Activated CD4-positive, CD25-positive, alpha-beta regulatory T cell treated with anti-CD3 and anti-CD28 coated beads, Interleukin-2, amount 50 U/mL, for 24 hours (primary cell): Measurements from ENCODE around the gene FBXL19.
"Not testable (repeated sequence)": the region's sequence is repeated elsewhere in the genome, so short reads cannot be mapped to it uniquely, and the experiment has no call there.

ENCODE experiments used
- ATAC-seq, 2 donors: fragments of 150-1000 bp; cut with Tn5 transposase; one replicate each; pipeline ENCODE4 v1.10.0; 2021; ENCODE audit warnings: mild to moderate bottlenecking in 1 of 2, moderate library complexity in 1 of 2

FBXL19 gene

GRCh38 chr16:30923554-30924075, at the start of gene FBXL19:
Gene FBXL19, plus strand, starts transcription at chr16:30923572. Its CDS starts 2,183 bp downstream, at chr16:30925755.
- no peak for ATAC-seq

GRCh38 chr16:30874244-30874820, 49.0 kb upstream of the FBXL19 start:
- no peak for ATAC-seq

- ATAC-seq, result peak; percentile 88 to 89
These were observed 48.3 kb upstream of the FBXL19 start for GRCh38 chr16:30874821-30875717.

DNA sequence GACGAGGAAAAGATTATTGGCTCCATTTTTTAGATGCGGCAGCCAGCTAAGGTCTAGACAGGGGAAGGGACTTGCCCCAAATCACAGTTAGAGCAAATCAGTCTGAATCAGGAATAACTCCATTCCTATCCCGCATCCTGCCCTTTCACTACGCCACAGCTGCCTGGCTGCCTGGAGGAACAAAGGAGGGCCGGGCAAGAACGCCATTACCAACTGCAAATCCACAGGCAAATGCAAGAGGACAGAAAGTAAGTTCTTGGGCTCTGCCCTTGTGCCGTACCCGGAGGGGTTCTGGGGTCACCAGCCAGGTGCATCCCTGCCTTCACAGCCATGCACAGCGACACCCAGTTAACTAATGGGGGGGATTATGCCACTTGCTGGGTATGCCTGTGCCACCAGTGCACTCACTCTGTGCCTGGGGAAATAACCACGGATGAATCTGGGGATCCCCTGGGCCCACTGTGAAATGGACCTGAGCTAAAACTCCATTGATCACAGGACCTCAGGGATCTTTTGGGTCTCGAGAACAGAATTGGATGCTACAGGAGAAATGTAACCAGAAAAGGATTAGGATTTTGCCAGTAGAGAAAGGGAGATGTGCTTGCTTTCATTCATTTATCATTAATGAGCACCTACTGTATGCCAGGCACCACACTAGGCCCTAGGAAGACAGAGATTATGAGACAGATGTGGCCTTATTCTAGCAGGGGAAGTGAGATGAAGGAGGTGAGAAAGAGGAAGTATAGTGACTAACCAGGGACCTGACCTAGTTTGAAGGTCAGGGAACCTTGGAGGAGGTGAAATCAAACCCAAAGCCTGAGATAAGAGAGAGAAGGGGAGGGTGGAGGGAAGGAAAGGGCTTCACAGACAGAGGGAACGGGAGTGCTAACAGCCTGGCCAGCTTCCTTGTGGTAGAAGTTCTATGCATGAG, 47.2 kb upstream of the FBXL19 start:
- peak; percentile 31 to 32 for ATAC-seq

DNA sequence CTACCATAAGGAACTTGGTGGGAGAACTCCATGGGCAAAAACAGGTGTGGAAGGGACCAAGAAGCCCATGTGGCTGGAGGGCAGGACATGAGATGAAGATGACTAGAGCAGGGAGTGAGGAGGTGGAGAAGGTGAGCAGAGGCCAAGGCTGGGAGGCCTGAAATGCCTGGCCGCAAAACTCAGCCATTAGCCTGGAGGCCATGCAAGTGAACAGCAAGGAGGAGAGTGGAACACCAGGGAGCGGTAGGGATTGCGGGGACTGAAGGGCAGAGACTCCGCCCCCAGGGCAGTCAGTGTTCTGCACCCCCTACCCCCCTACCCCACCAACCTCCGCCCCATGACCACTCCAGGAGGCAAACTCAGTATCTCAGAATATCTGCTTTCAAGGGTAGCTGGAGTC, 46.5 kb upstream of the FBXL19 start:
- ATAC-seq, result no peak

- ATAC-seq, result no peak
These were observed 40.7 kb upstream of the FBXL19 start for GRCh38 chr16:30882429-30883310.

GRCh38 chr16:30884760-30885159, 38.6 kb upstream of the FBXL19 start:
- peak in 1 of 2 donors; percentile 48 for ATAC-seq

DNA sequence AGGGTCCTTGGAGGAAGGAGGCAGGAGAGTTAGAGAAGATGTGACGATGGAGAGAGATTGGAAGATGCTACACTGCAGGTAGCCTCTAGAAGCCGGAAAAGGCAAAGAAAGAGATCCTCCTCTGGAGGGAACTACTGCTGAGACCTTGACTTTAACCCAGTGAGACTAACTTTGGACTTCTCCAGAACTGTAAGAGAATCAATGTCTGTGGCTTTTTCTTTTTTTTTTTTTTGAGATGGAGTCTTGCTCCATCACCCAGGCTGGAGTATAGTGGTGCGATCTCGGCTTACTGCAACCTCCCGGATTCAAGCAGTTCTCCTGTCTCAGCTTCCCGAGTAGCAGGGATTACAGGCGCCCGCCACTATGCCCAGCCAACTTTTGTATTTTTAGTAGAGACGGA, 38.2 kb upstream of the FBXL19 start:
- ATAC-seq, result no peak

- no peak for ATAC-seq
These were observed 37.2 kb upstream of the FBXL19 start for GRCh38 chr16:30886145-30886544.

DNA sequence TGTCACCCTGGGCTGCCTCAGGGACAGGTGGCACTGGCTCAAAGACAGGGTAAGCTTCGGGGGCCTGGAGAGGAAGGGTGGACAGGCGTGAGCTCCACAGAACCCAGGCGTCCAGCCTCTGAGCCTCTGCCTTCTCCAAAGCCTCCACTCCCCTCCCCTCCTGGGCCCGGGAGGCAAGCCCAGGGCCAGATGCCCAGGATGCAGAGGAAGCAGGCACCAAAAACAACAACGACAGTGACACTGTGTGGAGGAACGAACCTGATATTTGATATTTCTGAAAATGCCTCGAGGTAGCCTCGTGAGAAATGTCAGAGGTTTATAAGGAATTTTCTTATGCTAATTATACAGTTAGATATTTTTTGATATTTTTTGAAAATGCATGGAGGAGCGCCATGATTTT, 35.4 kb upstream of the FBXL19 start:
- no peak for ATAC-seq

- ATAC-seq, result no peak
These were observed 34.4 kb upstream of the FBXL19 start for GRCh38 chr16:30888856-30889499.

DNA sequence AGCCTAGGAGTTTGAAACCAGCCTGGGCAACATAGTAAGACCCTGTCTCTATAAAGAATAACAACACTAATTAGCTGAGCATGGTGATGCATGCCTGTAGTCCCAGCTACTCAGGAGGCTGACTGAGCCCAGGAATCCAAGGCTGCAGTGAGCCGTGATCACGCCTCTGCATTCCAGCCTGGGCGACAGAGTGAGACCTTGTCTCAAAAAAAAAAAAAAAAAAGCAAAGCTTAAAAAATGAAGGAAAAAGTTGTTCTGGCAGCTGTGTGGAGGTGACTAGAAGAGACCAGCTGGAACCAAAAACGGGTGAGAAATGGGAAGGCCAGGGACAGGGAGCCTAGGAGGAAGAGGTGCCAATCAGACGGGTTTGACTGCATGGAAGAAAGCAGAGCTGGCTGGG, 33.7 kb upstream of the FBXL19 start:
- ATAC-seq, result no peak

DNA sequence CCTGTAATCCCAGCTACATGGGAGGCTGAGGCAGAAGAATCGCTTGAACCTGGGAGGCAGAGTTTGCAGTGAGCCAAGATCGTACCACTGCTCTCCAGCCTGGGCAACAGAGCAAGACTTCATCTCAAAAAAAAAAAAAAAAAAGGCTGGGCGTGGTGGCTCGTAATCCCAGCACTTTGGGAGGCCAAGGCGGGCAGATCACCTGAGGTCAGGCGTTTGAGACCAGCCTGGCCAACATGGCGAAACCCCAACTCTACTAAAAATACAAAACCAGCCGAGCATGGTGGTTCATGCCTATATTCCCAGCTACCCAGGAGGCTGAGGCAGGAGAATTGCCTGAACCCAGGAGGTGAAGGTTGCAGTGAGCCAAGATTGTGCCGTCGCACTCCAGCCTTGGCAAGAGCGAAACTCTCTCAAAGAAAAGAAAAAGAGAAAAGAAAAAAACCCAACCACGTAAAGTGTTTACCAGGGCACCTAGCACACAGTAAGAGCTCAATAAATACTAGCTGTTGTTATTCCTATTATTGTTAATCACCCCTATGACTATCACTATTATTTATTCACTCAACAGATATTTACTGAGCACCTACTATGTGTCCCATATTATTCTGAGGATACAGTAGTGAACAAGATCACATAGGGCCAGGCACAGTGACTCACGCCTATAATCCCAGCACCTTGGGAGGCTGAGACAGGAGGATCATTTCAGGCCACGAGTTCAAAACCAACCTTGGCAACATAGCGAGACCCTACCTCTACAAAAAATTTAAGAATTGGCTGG, 32.1 kb upstream of the FBXL19 start:
- ATAC-seq, result not testable (repeated sequence)

DNA sequence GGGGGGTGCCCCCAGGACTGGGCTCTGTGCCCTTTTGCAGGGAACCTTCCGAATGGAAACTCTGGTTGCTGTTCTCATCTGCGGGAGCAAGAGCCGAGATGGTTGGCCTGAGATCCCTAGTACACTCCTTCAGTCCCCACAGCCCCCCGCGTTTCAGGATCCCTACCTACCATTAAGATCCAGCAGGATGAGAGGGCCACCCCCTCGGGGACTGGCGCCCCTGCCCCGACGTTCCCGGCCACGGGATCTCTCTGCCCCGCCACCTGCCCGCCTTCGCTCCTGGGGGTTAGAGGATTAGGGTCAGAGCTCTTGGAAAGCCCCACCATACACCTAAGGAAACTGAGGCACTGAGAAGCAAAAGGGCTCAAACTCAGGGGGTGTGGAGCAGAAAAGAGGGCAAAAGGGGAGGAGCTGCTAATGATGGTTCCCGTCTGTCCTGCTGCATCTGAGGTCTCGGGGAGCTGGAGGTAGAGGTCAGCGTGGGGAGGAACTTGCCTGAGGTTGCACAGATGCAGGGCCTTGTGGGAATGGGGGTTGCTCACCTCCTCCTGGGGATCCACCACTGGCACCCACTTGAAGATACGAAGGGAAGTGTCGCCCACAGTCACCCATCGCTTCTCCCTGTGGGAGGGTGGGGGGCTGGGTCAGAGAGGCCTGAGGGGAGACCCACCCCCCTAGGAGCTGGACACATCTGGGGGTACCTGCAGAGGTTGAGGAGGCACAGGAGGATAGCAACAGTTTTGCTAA, 30.5 kb upstream of the FBXL19 start:
- no peak for ATAC-seq

- peak in 1 of 2 donors; percentile 2 for ATAC-seq
These were observed 30.0 kb upstream of the FBXL19 start for GRCh38 chr16:30893417-30893743.

- ATAC-seq, result peak; percentile 81 to 86
These were observed 29.4 kb upstream of the FBXL19 start, which contains the start of gene BCL7C for GRCh38 chr16:30893744-30894539. Gene BCL7C, minus strand, starts transcription at chr16:30894077. Its CDS starts 133 bp downstream, at chr16:30893944.

DNA sequence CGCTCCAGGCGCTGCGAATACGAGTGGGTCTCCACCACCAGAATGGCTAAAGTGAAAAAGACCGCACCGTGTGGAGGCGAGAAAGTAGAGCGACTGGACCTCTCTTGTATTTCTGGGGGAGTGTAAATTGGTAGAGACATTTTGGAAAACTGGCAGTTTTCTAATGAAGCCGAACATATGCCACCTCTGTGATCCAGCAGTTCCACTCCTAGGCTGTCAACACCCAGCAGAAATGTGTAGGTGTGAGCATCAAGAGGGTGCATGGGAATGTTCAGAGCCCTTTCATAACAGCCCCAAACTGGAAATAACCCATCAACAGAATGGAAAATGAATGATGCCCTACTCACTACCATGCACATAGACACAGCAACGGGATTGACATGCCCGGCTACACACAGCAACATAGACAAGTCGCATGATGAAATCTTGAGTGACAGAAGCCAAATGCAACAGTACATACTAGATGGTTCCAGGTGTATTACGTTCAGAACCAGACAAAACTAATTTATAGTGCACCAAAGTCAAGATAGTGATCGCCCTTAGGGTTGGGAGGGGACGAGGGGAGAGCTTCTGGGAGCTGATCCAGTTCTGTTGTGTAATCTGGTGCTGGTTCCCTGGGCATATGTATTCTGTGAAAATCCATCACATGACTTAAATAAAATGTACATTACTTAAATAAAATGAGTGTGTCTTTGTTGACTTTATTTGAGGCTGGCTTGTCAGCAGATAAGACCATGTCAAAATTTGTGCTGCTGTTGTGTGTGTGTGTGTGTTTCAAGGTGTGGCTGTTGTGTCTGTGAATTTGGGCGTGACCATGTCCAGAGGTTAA, 28.6 kb upstream of the FBXL19 start:
- no peak for ATAC-seq
